ENCODE measurements around the gene SIPA1L3.
"Not testable (repeated sequence)": the region's sequence is repeated elsewhere in the genome, so short reads cannot be mapped to it uniquely, and the experiment has no call there.

Gene SIPA1L3

DNA sequence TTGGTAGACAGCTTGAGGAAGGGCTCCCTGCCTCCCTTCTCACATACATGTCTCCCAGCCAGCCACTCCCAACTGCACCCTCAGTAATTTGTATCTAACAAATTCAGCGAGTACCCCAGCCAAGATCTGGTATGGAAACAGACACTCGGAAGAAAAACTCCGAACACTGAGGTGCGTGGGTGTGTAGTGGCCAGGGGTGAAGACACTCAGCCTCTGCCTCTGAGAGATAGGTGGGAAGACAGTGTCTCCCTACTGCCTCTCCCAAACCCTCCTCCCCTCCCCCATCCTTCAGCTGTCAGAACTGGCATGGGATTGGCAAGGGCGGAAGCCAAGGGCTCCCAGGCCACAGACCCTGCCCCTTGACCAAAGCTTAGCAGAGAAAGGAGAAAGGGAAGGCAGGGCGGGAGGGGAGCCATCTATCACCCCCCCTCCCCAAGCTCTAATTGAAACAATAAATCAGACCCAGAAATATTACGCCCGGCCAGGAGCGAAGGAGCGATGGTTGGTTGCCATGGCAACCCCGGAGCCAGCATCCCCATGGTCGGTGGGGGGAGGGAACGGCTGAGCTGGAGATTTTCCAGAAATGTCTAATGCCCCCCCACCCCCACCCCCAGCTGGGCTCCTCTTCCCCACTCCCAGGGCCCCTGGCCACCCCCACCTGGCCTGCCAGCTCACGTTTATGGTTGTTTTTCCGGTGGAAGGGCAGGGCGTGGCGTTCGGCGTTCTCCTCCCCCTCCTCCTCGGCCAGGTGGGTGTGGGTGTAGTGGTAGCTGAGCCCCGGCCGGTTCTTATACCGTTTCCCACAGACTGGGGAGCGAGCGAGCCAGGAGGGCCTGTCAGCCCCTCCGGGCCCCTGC is 310.0 kb downstream of the SIPA1L3 start:
- no peak for DNase-seq (ENCODE audit: low read depth)

DNA sequence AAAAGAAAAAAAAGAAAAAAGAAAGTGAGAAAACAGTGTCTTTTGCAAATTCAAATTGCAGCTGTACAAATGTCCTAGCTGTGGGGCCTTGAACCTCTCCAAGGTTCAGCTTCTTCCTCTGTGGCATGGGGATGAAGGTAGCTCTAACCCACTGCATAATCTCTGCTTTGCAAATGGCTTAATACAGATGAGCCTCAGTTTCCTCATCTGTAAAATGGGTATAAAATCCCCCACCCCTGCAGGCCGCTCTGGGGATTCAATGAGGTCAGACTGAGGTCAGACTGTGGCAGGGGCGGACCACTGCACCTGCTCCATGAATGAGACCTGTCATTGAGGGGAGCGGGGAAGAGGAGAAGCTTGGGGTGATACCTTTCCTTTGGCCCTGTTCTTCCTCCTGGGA is 311.2 kb downstream of the SIPA1L3 start:
- no peak for DNase-seq (ENCODE audit: low read depth)

DNA sequence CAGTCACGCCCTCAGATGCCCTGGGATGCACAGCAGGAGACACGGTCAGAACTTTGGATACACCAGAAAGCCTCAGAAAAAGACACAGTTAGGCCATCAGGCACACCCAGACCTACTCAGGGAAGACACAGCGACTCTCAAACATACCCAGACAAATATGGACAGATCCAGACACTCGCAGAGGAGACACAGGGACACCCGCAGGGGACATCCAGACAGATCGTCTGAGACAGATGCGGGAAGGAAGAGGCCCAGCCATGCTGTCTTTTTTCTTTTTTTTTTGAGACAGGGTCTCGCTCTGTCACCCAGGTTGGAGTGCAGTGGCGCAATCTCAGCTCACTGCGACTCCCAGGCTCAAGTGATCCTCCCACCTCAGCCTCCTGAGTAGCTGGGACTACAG is 312.2 kb downstream of the SIPA1L3 start:
- DNase-seq (ENCODE audit: low read depth) = no peak

DNA sequence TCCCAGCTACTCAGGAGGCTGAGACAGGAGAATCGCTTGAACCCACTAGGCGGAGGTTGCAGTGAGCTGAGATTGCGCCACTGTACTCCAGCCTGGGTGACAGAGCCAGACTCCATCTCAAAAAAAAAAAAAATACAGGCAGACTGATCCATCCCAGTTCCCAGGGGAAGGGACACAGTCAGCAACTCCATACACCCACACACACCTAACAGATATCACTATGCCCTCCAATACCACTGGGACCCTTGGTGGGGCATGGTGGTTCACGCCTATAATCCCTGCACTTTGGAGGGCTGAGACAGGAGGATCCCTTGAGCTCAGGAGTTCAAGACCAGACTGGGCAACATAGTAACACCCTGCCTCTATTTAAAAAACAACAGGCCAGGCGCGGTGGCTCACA is 314.4 kb downstream of the SIPA1L3 start:
- DNase-seq (ENCODE audit: low read depth) = no peak

DNA sequence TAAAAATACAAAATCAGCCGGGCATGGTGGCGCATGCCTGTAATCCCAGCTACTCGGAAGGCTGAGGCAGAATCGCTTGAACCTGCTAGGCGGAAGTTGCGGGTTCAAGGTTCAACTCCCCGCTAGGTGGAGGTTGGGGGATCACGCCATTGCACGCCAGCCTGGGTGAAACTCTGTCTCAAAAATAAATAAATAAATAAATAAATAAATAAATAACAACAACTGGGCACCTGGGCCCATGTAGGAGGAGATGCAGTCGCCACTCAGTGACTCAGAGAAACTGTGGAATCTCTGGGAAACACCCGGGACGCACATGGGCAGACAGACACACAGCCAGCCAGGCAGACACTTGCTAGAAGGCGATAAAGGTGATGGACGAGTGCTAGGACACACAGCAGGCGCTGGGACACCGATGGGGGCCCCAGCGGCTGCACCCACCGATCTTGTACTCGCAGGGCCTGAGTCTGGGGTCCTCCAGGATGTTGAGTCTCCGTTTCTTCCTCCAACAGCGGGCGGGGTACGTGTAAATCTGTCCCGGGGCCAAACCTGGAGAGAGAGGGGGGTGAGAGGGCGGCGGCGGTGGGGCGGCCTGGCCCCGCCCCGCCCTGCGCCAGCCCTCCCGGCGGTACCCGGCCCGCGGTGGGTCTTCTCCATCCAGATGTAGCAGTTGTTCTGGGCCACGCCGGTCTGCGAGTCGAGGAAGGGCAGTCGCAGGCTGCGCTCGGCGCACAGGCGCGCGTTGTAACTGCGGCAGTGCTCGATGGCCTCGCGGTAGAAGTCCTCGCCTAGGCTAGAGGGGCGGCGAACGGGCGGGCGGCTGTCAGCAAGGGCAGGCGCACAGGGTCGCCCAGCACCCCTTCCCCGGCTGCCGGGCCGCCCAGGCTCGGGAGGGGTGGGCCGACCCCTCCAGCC is 315.2 kb downstream of the SIPA1L3 start:
- DNase-seq (ENCODE audit: low read depth) = no peak

DNA sequence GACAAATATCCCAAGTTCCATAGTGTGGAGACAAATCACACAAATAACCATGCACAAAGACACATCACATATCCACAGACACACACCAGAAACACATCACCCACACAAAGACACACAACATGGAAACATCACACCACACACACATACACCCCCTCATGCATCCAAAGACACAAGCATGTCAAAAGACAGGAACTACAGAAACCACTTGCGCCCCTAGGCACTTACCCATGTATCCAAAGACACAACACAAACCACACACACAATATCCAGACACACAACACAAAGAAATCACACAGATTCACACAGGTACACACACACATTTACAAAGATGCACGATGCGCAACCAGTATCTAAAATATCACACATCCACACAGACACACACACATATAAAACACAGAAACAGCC is 316.1 kb downstream of the SIPA1L3 start:
- DNase-seq (ENCODE audit: low read depth) = no peak

DNA sequence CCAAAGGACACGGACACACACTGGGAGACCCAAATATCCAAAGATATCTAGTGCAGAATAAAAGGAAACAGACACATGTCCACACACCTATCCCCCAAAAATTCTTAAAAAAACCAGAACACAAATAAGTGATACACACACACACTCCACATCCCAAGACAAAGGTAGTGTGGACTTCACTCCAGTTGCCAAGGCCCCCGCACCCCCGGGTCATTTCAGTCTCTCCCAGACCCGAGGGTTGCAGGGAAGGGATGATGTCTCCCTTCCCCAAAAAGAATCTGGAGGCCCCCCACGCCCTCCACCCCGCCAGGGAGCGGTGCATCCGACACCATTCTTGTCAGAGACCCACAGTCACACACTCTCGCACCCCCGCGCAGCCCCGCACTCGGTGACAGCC is 316.6 kb downstream of the SIPA1L3 start:
- DNase-seq (ENCODE audit: low read depth) = no peak

DNA sequence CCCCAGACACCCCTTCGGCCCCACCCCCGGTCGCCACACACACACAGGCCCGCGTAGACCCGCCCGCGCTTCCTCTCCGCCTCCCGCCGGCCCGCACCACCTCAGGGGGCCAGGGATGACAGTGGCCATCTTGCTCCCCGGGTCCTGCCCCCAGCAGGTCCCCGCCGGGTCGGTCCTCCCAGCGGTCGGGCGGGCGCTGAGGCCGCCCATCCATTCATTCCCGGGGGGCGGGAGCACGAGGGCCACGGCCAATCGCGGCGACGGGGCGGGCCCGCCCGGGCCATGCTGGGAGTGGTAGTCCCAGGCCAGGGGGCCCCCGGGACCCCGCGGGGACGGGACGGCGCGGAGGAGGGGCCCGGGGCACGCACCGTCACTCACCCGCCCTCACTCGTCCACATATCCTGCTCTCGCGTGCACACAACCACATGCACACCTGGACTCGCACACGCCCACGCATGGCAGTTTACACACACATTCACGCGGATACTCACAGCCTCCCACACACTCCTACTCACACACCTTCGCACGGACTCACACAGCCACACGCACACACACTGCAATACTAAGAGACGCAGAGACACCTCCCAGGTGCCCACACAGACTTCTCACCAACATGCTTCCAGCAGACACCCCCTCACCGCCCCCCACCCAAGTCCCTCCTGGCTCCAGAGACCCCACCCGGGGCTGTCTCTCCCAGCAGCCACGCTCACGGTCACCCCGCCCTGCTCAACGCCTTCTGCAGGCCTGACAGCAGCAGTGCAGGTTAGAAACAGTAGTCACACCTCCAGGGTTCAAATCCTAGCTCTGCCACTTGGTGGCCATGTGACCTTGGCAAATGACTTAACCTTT is 317.2 kb downstream of the SIPA1L3 start, which contains the start of gene DPF1:
TSS of gene DPF1 (minus strand) at position 209 of the 849 bp plus-strand sequence. CDS start at position 129, 80 bp downstream.
- no peak for DNase-seq (ENCODE audit: low read depth)

DNA sequence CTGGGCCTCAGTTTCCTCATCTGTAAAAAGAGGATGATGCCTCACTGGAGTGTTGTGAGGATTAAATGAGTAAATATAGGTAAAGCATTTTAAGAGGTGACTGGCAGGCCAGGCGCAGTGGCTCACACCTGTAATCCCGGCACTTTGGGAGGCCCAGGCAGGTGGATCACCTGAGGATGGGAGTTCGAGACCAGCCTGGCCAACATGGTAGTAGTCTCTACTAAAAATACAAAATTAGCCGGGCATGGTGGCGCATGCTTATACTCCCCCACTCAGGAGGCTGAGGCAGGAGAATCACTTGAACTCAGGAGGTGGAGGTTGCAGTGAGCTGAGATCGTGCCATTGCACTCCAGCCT is 317.8 kb downstream of the SIPA1L3 start:
- DNase-seq (ENCODE audit: low read depth) = not testable (repeated sequence)

DNA sequence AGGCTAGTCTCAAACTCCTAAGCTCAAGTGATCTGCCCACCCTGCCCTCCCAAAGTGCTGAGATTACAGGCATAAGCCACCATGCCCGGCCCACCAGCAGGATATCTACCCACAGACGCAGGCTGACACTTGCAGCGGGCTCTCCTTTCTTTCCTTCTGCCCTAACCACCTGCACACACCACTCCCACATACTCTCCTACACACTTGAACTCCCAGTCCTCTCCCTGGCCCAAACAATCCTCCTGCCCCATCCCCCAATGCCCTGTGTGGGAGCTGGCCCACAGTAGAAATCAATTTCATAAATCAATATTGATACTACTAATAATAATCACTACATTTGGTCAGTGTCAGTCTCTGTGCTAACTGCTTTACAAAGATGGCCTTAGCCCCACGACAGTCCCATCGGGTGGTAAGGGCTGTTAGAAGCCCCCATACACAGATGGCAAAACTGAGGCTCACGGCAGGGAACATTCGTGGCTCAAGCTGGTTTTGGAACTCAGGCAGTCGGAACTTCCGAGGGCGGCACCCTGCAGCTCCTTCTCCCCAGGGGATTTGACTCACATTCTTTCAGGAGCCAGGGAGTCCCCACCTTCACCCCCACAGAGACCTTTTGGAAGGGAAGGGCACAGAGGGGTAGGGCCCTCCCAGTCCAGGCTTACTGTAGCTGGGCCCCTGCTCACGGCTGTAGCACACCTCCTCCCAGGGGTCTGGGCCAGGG is 320.4 kb downstream of the SIPA1L3 start:
- no peak for DNase-seq (ENCODE audit: low read depth)

DNA sequence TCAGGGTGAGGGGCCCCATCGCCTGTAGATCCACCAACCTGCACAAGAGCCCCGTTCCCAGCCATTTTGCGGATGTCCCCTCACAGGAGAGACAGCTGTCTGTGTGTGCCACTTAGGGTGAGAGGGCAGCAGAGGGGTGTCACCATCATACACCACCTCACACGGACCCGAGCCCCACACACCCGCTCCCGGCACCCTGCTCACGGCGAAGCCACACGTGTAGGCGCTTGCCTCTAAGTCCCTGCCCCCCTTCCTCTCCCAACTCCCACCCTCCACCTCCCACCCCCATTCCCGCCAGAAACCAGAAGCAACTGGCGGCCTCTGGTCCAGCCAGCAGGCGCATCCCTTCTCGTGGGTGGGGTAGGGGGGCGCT is 321.0 kb downstream of the SIPA1L3 start:
- DNase-seq (ENCODE audit: low read depth) = no peak

DNA sequence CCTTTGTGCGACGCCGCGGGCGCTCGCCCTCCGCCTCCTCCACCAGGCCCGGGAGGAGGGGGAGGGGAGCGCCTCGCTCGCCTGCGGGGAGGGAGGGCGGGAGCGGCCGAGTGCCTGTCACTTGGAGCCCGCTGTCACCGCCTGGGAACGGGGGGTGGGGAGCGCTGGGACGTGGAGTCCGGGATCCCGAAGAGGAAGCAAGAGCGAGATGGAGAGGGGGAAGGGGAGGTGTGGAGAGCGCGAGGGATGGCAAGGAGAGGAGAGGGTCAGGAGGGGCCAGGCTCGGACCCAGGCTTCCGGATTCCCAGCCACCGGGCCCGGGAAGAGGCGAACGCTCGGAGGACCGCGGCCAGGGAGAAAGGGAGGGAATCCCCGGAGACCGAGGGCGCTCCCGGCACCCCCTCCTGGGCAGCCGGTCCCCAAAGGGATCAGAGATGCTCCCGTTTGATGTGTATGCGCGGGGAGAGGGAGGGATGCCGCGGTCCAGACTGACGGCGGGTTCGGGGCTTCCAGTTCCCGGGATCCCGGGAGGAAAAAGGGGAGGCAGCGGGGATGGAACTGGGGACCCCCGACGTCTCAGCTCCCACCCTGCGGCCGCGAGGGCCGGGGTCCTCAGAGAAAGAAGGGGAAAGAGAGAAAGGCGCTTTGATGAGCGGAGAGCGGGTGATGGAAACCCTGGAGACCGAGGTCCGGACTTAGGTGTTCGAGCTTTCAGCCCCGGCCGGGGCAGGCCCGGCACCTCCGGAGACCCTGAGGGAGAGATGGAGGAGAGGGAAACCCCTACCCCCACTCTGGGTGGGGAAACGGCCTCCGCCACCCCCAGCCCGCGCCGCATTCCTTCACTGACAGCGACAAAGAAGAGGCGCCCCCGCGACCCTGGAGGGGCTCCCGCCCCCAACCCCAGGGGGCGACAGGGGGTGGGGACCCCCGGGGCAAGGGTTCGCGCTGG is 321.8 kb downstream of the SIPA1L3 start:
- no peak for DNase-seq (ENCODE audit: low read depth)

DNA sequence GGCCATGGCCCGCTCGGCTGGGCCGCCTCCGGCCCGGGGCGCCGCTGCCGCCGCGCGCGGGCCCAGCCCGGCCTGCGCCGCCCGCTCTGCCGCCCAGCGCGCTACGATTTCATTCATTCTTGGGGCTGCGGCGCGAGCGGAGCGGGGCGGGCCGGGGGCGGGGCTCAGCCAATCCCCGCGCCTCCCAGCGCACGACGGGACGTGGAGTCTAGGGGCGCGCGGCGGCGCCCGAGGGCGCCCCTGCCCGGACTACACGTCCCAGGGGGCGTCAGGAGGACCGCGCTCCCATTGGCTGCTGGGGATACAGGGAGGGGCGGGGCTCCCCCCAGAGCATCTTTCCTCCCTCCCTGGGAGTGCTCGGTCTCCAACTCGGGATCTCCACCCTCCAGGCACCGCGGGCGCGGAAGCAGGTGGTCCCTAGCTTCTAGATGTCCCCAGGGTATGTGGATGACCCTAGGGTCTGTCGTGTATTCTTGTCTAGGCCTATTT is 322.6 kb downstream of the SIPA1L3 start:
- DNase-seq (ENCODE audit: low read depth) = peak; percentile 40

DNA sequence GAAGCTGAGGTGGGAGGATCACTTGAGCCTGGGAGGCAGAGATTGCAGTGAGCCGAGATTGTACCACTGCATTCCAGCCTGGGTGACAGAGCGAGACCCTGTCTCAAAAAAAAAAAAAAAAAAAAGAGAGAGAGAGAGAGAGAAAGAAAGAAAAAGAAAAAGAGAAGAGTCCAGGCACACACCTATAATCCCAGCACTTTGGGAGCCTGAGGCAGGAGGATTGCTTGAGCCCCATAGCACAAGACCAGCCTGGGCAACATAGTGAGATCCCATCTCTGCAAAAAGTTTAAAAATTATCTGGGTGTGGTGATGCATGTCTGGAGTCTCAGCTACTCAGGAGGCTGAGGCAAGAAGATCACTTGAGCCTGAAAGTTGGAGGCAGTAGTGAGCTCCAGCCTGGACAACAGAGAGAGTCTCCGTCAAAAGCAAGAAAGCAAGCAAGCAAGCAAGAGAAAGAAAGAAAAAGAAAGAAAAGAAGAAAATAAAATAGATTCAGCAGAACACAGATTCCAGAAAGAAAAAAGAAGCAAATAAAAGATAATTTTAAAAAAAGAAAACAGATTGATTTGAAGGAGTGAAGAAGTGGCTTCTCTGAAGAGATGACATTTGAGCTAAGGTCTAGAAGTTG is 323.6 kb downstream of the SIPA1L3 start:
- not testable (repeated sequence) for DNase-seq (ENCODE audit: low read depth)

DNA sequence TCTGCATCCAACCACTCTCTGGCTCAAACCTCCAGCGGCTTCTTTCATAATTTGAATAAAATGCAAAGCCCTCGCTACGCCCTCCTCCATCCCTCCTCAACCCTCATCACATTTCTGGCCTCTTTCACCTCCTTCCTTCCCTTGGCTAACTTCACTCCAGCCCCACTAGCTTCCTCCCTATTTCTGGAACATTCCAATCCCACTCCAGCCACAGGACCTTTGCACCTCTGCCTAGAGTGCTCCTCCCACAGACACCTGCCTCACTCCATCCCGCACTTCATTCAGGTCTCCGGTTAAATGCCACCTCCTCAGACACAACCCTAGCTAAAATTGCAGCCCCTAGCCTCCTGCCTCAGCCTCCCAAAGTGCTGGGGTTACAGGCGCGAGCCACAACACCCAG is 324.9 kb downstream of the SIPA1L3 start:
- DNase-seq (ENCODE audit: low read depth) = no peak

DNA sequence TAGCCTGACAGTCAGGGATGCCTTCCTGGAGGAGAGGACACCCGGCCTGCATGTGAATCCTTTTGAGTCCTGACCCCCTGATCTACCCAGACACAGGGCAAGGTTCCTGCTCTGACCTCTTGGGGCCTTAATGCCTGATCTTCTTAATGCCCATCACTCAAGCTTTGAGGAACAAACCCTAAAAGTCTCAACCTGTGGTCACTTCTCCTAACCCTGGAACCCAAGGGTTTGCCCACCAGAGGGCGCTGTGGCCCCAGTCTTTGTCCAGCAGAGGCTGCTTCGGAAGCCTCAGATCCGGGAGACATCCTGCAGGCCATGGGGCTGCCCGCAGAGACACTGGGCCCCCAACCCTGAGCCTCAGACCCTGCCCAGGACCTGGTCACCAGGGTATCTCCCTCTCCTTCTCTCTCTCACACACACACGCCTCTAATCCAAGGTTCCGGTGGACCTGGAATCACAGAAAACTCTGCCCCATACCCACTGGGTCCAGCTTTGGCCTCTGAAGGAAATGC is 326.8 kb downstream of the SIPA1L3 start:
- peak; percentile 70 for DNase-seq (ENCODE audit: low read depth)

DNA sequence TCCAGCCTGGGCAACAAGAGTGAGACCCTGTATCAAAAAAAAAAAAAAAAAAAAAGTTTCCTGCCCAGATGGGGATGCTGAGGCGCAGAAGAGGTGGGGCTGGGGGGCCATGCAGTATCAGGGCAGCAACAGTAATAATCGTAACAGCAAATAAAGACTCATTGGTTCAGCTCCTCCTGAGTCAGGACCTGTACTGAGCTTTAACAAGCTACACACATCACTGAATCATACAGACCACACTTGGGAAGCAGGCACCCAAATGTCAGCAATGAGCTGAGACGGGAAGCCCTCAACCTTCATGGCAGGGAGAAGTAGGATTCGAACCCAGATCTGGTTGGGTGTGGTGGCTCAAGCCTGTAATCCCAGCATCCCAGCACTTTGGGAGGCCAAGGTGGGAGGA is 327.6 kb downstream of the SIPA1L3 start:
- no peak for DNase-seq (ENCODE audit: low read depth)

DNA sequence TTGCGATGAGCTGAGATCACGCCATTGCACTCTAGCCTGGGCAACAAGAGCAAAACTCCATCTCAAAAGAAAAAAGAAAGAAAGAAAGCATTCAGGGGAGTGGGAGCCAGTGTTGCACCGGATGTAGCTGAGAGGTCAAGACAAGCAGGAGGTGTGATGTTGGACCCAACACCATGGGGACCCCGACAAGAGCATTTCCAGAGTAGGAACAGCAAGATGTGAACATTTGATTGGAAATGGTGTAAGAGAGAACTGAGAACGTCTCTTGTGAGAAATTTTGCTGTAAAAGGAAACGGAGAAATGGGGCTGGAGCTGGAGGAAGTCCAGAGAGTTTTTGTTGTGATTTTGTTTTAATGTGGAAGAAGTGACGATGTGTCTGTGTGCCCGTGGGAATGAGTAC is 332.8 kb downstream of the SIPA1L3 start:
- DNase-seq (ENCODE audit: low read depth) = no peak

DNA sequence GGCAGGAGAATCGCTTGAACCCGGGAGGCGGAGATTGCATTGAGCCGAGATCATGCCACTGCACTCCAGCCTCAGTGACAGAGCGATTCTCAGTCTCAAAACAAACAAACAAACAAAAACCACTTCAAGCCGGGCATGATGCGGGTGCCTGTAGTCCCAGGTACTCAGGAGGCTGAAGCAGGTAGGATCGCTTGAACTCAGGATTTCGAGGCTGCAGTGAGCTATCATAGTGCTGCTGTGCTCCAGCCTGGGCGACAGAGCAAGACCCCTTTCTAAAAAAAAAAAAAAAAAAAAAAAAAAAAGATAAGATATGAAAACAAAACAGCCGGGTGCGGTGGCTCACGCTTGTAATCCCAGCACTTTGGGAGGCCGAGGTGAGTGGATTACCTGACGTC is 336.3 kb downstream of the SIPA1L3 start:
- no peak for DNase-seq (ENCODE audit: low read depth)

Measured in stimulated activated CD8-positive, alpha-beta memory T cell treated with anti-CD3 and anti-CD28 coated beads, Interleukin-7, amount 100 ng/mL, for 24 hours (primary cell).